Stimulated activated CD8-positive, alpha-beta memory T cell treated with anti-CD3 and anti-CD28 coated beads, Interleukin-4, amount 100 ng/mL, for 24 hours (primary cell): ENCODE results near the gene CACNA2D3.

Experiments used
- DNase-seq: peaks from one replicate; pipeline ENCODE4 v3.0.0-alpha.2; 2020; ENCODE audit warnings: low read depth

CACNA2D3 gene

GRCh38 chr3:54917862-54918261 is 795.5 kb downstream of the CACNA2D3 start:
- no peak for DNase-seq

DNA sequence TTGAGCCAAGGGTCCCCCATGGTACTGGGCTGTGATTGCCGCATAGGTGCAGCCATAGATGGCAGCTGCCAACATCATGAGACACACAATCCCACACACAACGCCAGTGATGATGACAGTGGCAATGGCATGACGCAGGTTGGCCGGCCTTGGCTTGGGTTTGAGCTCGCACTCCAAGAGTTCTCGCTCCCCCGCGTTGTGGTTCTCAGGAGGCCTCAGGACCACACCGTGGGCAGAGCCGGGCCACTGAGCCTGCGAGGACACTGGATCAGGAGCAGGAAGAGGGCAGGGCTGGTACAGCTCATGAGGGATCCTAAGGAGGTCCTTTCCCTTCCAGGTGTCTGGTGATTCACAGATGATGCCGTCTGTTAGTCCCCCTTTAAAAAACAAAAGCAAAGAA is 796.2 kb downstream of the CACNA2D3 start:
- no peak for DNase-seq

DNA sequence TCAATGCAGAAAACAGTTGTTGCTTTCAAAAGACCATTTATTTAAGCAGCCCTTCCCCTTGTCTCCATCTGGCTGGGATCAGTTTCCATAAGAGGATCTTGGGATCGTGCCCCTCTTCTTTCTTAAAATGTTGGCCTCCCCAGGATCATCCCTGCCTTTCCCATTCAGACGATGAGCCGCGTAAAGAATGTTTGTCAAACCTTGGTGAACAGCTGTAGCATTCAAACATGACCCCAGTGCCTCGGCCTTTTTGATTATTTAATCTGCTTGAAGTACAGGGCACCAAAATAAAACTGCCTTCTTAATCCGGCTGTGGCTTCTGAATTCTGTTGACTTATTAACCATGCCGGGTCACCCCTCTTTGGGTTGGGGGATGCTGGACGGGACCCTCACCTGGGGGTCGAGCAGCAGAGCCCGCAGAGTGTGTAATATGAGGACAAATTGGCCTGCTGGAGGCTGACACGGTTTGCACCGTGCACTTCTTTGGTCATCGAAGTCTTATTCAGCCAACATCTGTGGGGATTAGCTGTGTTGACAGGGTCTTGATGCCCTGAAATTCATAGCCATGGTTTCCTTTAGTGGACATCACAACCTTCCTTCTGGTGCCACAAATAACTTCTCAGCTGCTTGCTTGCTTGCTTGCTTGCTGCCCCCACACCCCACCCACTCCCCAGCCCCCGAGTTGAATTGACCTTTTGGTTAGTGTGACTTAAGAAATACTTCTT is 805.9 kb downstream of the CACNA2D3 start, which contains the start of gene LRTM1:
Gene LRTM1 (minus strand): TSS at position 14 of the 725 bp plus-strand sequence. CDS start 148 bp downstream, outside the sequence.
- no peak for DNase-seq

DNA sequence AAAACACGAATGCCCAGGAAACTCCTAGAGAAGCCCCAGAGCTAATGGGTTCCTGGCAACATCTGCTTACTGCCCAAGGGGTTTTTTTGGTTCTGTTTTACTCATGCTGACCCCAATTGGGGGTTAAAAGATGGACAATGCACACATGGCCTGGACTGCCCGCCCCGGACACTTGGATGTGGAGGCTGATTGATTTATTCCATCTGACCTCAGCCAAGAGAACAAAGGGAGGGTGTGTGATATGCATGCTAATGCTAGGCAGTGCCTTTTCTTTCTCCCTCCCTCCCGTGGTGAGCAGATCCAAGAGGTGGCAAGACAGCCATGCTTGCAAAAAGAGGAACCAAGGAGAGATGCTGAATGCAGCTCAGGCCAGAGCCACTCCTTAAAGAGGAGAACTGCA is 808.8 kb downstream of the CACNA2D3 start:
- no peak for DNase-seq

DNA sequence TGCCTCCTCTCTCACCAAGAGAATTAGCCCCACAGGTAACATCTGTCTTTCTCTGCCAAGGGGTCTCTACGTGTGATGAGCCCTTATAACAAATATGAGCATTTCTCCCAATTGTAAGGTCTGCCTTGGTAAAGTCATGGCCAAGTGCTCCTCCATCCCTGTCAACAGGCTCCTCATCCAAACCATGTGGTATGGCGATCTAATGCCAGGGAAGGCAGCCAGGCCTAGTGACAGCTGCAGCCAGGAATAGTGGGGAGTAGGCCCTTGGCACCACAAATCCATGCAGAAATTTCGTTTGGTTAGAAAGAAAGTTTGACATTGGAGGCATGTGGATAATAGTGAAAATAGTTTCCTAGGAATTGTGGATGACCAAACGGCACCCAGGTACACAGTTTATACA is 810.3 kb downstream of the CACNA2D3 start:
- no peak for DNase-seq

- DNase-seq = no peak
These were observed 813.5 kb downstream of the CACNA2D3 start for GRCh38 chr3:54935869-54936268.

DNA sequence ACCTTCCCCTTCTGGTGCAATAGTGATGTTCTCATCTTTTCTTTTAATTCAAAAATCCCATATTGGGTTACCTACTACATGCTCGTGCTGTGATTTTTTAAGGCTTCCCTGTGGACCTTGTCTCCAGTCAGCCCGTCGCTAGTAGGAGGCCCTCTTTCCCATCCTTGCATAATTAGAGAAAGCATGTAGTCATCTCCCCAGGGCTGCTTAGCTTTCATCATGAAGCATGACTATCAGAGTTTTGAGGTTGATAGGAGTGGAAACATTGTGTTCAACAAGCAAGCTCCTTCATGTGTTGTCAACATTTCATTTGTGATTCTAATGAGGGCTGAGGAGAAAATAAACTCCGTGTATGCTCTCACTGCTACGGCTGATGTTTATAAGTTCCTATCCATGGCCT is 814.2 kb downstream of the CACNA2D3 start:
- DNase-seq = no peak

DNA sequence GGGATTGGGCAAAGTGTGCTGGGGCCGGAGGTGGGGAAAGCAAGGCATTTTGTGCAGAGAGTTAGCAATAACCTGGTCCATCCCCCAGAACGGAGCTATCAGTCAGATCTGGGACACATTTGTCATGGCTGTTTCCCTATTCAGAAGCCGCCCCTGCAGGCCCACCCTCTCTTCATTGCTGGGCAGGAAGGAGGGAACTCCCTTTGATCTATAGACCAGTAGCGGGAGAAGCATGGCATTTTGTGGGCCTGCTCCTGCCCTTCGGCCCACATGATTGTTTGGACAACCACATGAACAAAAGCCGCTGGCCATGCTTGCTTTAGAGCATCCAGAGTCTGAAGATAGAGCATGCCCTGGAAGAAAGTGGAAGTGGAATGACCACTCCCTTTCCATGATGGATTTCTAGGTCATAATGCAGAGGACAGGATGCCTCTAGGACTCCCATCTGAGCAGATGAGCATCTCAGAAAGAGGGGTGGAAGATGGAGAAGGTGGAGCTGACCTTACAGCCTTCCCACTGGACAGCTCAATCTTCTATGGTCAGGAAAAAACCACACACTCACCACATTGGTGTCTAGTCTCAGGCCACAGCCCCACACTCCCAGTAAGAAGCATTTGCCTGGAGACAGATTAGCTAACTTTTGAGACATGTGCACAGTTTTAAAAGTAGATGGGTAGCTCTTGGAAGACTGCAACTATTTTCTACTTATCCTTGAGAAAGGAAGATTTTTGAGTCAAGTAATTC is 817.4 kb downstream of the CACNA2D3 start:
- no peak for DNase-seq

DNA sequence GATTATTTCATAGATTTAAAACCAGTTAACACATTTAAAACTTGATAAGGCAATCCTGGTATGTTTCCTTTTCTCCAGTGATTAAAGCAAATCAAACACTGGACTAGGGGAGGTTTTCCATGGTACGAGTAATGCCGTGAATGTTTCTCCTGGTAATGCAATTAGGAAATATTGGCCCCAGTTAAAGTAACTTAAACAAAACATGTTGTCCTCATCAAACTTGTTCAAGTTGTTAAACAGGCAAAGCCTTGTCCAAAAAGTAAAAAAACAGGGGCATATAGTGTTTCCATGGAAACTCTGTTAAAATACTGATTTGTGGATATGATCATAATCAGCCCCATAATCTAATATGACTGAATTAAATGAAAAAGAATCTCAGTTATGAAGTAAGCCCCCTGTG is 818.6 kb downstream of the CACNA2D3 start:
- DNase-seq = no peak

DNA sequence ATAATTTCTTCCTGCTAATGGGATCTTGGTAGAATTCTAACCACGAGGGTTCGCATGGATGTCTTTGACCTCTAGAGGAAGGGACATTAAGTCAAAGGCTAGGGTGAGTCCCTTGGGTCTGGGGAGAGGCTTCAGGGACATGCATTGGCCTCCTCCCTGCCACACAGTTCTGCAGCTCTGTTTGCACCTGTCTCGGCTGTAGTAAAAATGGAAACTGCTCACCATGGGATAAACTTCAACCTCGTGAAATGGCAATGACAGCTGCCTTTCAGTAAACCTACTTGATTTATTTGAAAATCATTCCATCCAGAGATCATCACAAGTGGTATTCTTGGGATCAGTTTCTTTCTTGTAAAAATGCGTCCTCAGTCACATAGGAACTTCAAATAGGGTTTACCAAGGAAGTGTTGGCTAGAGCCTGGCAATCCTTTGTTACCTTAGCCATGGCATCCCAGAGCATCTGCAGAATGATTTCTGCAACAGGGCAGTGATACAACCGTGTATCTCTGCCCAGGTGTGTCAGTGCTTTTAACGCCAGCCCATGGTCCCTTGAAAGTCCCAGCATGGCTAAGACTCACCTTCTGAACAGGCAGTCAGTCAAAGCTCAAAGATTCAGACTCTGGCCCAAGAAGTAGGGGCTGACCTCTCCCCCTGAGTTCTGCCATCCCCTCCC is 819.5 kb downstream of the CACNA2D3 start:
- DNase-seq = no peak

DNA sequence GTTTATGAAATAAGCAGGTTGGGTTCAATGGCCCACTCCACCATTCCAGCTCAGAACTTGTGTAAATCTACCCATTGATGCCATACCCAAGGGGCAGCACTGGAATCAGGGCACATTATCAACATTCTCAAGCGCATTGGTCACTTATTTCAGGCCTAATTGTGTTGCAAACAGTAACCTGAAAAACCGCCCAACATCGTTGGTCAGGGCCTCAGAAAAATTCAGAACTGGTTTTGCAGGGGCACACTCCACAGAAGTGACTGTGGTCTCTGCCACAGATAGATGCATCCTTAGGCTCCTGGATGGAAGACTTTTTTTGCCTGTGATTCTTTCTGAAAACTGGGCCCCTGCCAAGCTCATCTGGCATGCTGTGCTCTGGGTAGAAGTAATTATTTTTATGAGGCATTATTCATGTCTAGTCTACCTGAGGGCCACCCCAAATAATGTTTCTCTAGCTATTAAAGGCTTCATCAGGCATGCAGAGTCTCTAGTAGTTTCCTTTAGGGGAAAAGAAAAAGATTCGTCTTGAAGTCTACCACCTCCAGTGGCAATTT is 827.2 kb downstream of the CACNA2D3 start:
- DNase-seq = no peak

- DNase-seq = no peak
These were observed 828.1 kb downstream of the CACNA2D3 start for GRCh38 chr3:54950391-54951003.

DNA sequence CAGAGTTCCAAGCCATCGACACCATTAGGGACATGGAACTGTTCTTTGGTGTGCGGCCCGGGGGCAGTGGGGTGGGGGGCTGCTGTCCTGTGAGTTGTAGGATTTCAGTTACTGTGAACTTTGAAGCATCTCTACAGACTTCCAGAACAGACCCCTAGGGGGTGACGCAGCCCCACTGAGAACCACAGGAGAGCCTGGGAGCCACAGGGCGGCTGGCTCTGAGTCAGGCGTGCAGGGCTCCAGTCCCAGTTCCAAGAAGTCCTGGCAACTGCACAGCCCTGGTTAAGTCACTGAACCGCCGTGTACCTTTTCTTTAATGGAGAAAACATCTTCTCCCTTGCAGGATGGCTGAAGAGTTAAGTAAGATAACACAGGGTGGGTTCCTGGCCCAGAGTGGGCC is 829.1 kb downstream of the CACNA2D3 start:
- DNase-seq = no peak

DNA sequence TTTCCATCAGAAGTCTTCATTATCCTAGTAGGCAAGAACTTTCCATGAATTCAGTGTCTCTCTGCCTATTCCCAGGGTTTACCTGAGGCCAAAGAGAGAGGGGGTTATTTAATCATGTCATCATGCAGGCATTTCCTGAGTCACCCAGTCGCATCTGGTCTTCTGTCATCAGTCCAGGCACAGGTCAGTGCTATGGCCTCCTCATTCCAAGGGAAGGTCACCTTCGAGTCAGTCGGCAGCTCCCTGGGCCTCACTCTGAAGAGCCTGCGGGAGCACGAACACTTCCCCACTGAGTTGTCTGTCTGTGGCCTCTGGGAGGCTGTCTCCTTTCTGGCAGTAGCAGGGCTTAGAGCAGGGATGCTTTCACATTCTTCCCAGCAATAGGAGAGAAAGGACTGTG is 831.7 kb downstream of the CACNA2D3 start:
- DNase-seq = no peak

DNA sequence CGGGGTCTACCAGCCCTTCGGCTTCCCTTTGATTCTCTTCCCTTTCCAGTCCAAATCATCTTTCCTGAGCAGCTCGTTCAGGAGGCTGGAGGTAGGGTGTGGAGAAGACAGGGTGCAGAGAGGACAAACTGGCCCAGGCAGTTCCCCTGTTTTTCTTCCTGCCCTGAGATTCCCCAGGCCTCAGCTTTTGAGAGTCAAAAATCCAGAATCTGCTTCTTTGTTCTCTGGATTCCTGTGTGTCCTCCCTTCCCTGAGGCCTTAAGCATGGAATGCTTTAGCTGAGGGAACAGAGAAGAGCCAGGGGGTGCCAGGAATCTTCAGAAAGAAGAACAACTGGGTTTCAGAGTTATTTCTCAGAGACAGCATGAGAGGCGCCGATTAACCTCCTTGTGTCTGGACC is 832.2 kb downstream of the CACNA2D3 start:
- DNase-seq = no peak

DNA sequence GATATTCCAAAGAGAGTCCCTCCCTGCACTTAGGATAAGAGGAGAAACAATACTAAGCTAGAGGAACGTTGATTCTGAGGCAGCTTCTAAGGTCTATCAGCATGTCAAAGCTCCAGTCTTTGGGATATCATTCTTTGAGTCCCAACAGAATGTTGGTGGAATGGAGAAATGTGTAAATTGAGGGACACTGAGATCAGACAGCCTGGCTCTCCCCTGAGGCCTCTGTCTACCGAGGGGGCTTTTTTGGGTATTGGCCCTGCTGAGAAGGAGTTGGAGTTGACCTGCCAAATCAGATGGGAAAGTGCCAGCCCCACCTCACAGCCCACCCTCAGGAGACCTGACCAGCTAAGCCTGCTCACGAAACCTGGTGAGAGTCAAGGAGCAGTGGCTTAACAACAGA is 833.1 kb downstream of the CACNA2D3 start:
- no peak for DNase-seq

DNA sequence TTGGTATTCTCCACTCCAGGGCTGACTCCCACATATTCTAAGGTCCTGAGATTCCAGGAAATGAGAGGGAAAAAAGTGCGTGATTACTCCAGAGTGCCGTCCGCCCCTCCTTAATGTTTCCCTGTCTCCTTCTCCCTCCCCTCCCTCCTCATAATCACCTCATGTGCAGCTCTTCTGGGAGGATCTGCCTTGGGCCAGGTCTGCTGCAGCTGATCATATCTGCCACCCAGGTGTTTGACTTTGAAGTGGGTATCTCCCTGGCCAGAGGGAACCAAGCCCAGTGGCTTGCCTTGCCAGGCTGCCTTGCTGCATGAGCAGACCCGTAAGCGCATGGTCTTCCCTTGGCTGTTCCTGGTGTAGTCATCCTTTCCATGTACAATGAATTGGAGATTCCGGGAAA is 833.6 kb downstream of the CACNA2D3 start:
- no peak for DNase-seq

GRCh38 chr3:54957711-54958110 is 835.4 kb downstream of the CACNA2D3 start:
- DNase-seq = no peak

DNA sequence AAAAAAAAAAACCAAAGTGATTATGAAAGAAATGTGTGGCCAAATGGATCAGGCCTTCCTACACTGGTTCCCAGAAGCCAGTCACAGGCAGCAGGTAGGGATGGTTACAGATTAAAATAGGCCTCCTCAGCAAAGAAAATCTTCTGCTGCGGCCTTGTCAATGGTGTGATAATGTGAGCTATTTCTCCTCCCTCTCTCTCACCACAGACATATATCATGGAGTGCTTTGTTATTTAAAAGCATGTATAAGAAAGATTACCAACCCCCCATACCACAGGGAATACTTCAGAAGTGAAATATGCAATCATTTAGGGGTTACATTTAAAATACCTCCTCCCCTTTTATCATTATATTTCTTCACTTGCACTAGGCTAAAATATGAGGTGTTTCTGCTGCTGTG is 837.7 kb downstream of the CACNA2D3 start:
- DNase-seq = no peak

DNA sequence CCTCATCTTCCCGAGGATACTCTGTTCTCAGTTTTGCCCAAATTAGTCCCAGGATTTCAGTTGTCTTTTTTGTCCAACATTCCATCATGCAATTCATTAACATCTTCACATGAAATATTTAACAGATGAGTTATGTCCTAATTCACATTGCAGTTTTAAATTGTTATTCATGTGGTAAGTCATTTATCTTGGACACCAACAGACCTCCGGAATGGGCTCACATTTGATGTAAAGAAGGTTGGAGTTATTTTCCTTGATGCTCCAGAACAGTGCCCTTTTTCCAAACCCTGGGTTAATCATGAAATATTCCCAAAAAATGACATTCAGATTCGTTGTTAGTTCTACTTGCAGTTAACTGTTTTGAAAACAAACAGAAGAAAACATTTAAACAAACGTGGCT is 838.3 kb downstream of the CACNA2D3 start:
- DNase-seq = no peak

DNA sequence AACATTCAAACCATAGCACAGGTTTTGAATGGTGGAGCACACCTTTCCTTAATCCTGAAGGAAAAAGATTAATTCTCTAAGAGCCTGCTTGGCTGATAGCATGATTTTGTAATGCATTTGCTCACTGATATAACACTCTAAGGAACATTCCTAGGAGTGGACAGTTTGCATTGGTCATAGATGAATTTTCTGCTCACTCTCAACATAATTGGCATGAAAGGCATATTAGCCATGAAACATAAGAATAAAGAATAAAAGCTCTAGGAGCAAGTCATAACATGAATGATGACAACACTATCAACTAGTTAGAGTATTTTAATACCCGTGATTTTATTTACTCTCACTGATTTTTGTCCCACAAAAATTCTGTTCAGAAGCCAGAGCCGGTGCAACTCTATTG is 839.8 kb downstream of the CACNA2D3 start:
- no peak for DNase-seq

- DNase-seq = no peak
These were observed 841.3 kb downstream of the CACNA2D3 start for GRCh38 chr3:54963641-54964040.
